H1 (cell line): Measurements from ENCODE around the gene TOMM40L. TPM values are rescaled to one million over a fixed set of nuclear protein-coding genes. Genes with fewer than 3 reads are reported as not detected.

Experiments used
- CTCF ChIA-PET: fragments of 300-600 bp; sonication (Branson Sonifier 250); formaldehyde crosslinking; loops from one replicate; lab custom pipeline; 2021; ENCODE audit not compliant: partially characterized antibody; lab: Charles Lee
- POLR2A ChIA-PET: fragments of 300-600 bp; sonication (Branson Sonifier 250); formaldehyde crosslinking; loops from one replicate; lab custom pipeline; 2021; ENCODE audit warnings: inconsistent platforms; ENCODE audit not compliant: partially characterized antibody; lab: Charles Lee
- DNase-seq, 2 experiments: peaks; one replicate each; pipeline versions ENCODE4 v3.0.0 to v3.0.0-alpha.2; 2010 to 2022; ENCODE audit warnings: low spot score in 2 of 2, low read depth in 1 of 2, mixed read lengths in 1 of 2
- FAIRE-seq: peaks from 2 replicates; lab custom pipeline; 2011; peaks lifted over from hg19 to GRCh38; lab: Jason Lieb, UNC
- H2AFZ ChIP-seq: 2 replicates; pipeline ENCODE4 v1.8.1; 2012; ENCODE audit warnings: low read length, inconsistent platforms
- H2AK5ac ChIP-seq: 2 replicates; pipeline ENCODE4 v1.6.1; 2013; ENCODE audit warnings: low read depth, low read length
- H2BK120ac ChIP-seq: replicated peaks from 2 replicates; pipeline ENCODE3; 2013; ENCODE audit warnings: low read depth, low read length, inconsistent platforms
- H2BK12ac ChIP-seq: 2 replicates; pipeline ENCODE4 v1.6.1; 2013; ENCODE audit warnings: low read depth, low read length
- H2BK15ac ChIP-seq: 2 replicates; pipeline ENCODE4 v1.6.1; 2013; ENCODE audit warnings: low read length
- H2BK20ac ChIP-seq: 2 replicates; pipeline ENCODE4 v1.6.1; 2013; ENCODE audit warnings: low read length
- H2BK5ac ChIP-seq: 2 replicates; pipeline ENCODE4 v1.6.1; 2013; ENCODE audit warnings: low read depth, low read length
- H3K14ac ChIP-seq: 2 replicates; pipeline ENCODE4 v1.6.1; 2013; ENCODE audit warnings: inconsistent platforms; ENCODE audit not compliant: insufficient read length
- H3K18ac ChIP-seq: 2 replicates; pipeline ENCODE4 v1.6.1; 2013; ENCODE audit warnings: low read length; ENCODE audit errors: extremely low read depth
- H3K23ac ChIP-seq: 2 replicates; pipeline ENCODE4 v1.6.1; 2013; ENCODE audit warnings: inconsistent platforms; ENCODE audit not compliant: insufficient read length
- H3K23me2 ChIP-seq: 2 replicates; pipeline ENCODE4 v1.6.1; 2013; ENCODE audit warnings: low read depth, low read length
- H3K27ac ChIP-seq: 2 replicates; pipeline ENCODE4 v1.6.1; 2011; ENCODE audit warnings: low read depth, low read length, inconsistent platforms
- H3K27me3 ChIP-seq, 4 experiments: replicated peaks in 1 of 4; 1 replicate in 1 of 4; 2 replicates in 3 of 4; pipeline versions ENCODE4 v1.6.1 to v1.8.1; 2011 to 2013; ENCODE audit warnings: low read length in 3 of 4, mild to moderate bottlenecking in 3 of 4, inconsistent platforms in 2 of 4, mixed read lengths in 2 of 4, moderate library complexity in 1 of 4; ENCODE audit not compliant: control insufficient read depth in 3 of 4, insufficient read depth in 3 of 4; ENCODE audit errors: extremely low read depth in 1 of 4
- H3K36me3 ChIP-seq, 4 experiments: 2 replicates each; pipeline versions ENCODE4 v1.6.1 to v1.8.1; 2011 to 2013; ENCODE audit warnings: mild to moderate bottlenecking in 4 of 4, low read length in 3 of 4, moderate library complexity in 2 of 4, control low read depth in 1 of 4, inconsistent platforms in 1 of 4; ENCODE audit not compliant: insufficient read depth in 4 of 4, control insufficient read depth in 2 of 4
- H3K4ac ChIP-seq: replicated peaks from 2 replicates; pipeline ENCODE3; 2013; ENCODE audit warnings: low read length, low read depth, mixed read lengths, inconsistent platforms; ENCODE audit not compliant: insufficient read length
- H3K4me1 ChIP-seq, 4 experiments: replicated peaks in 1 of 4; 1 replicate in 1 of 4; 2 replicates in 3 of 4; pipeline versions ENCODE4 v1.6.1 to v1.8.1; 2011 to 2013; ENCODE audit warnings: low read length in 3 of 4, inconsistent platforms in 2 of 4, mixed read lengths in 1 of 4; ENCODE audit not compliant: insufficient read depth in 4 of 4, control insufficient read depth in 3 of 4
- H3K4me2 ChIP-seq, 2 experiments: 2 replicates each; pipeline versions ENCODE4 v1.6.1 to v1.8.1; 2011 to 2013; ENCODE audit warnings: low read depth in 2 of 2, low read length in 2 of 2, control low read depth in 1 of 2, inconsistent platforms in 1 of 2, mild to moderate bottlenecking in 1 of 2; ENCODE audit not compliant: insufficient read depth in 1 of 2
- H3K4me3 ChIP-seq, 4 experiments: fragments of 200-600, 300-600 bp in 1 of 4; sonication (generic), shearing (Covaris generic), sonication (Bioruptor Twin) in 1 of 4; 2 replicates each; pipeline versions ENCODE4 v1.5.1 to v1.8.1; 2011 to 2016; ENCODE audit warnings: low read length in 4 of 4, low read depth in 3 of 4, control low read depth in 2 of 4, inconsistent platforms in 2 of 4, mild to moderate bottlenecking in 2 of 4, mixed read lengths in 1 of 4, moderate library complexity in 1 of 4; ENCODE audit not compliant: insufficient read depth in 2 of 4; ENCODE audit errors: extremely low read depth in 1 of 4
- H3K56ac ChIP-seq: replicated peaks from 2 replicates; pipeline ENCODE3; 2013; ENCODE audit warnings: low read depth, mild to moderate bottlenecking, mixed read lengths, low read length, inconsistent platforms; ENCODE audit not compliant: insufficient read length
- H3K79me1 ChIP-seq: 2 replicates; pipeline ENCODE4 v1.6.1; 2013; ENCODE audit warnings: low read depth, low read length, control low read depth
- H3K79me2 ChIP-seq, 2 experiments: 2 replicates each; pipeline versions ENCODE4 v1.6.1 to v1.8.1; 2012 to 2013; ENCODE audit warnings: low read length in 2 of 2, mild to moderate bottlenecking in 2 of 2, inconsistent platforms in 1 of 2; ENCODE audit not compliant: insufficient read depth in 2 of 2, control insufficient read depth in 1 of 2
- H3K9ac ChIP-seq, 4 experiments: replicated peaks in 1 of 4; 1 replicate in 1 of 4; 2 replicates in 3 of 4; pipeline versions ENCODE4 v1.6.1 to v1.8.1; 2011 to 2013; ENCODE audit warnings: low read depth in 3 of 4, low read length in 3 of 4, control low read depth in 2 of 4, mild to moderate bottlenecking in 2 of 4, moderate library complexity in 2 of 4, inconsistent platforms in 1 of 4; ENCODE audit errors: extremely low read depth in 1 of 4
- H3K9me3 ChIP-seq, 2 experiments: 2 replicates each; pipeline versions ENCODE4 v1.6.1 to v1.8.1; 2012 to 2013; ENCODE audit warnings: mild to moderate bottlenecking in 2 of 2, moderate library complexity in 2 of 2, control low read depth in 1 of 2, inconsistent platforms in 1 of 2, low read depth in 1 of 2, low read length in 1 of 2, mixed read lengths in 1 of 2; ENCODE audit not compliant: insufficient read depth in 2 of 2
- H4K20me1 ChIP-seq, 2 experiments: replicated peaks in 1 of 2; 2 replicates each; pipeline versions ENCODE3 to v1.8.1; 2011 to 2013; ENCODE audit warnings: inconsistent platforms in 2 of 2, low read length in 2 of 2, mild to moderate bottlenecking in 1 of 2; ENCODE audit not compliant: insufficient read depth in 2 of 2, control insufficient read depth in 1 of 2
- H4K5ac ChIP-seq: 2 replicates; pipeline ENCODE4 v1.6.1; 2013; ENCODE audit warnings: low read length, low read depth, mixed read lengths, inconsistent platforms; ENCODE audit not compliant: insufficient read length
- H4K8ac ChIP-seq: 2 replicates; pipeline ENCODE4 v1.8.0; 2013; ENCODE audit warnings: mild to moderate bottlenecking, moderate library complexity, low read length, inconsistent platforms; ENCODE audit not compliant: insufficient read depth; ENCODE audit errors: extremely low read depth
- H4K91ac ChIP-seq: replicated peaks from 2 replicates; pipeline ENCODE3; 2013; ENCODE audit warnings: low read length, mixed read lengths, inconsistent platforms; ENCODE audit not compliant: insufficient read length
- BCL11A ChIP-seq, 2 experiments: IDR thresholded peaks; one replicate each; pipeline ENCODE4 v1.6.1; 2011; ENCODE audit warnings: low read depth in 2 of 2, low read length in 2 of 2, mild to moderate bottlenecking in 2 of 2
- POLR2AphosphoS5 ChIP-seq: IDR thresholded peaks from 2 replicates; pipeline ENCODE4 v1.6.1; 2011; ENCODE audit warnings: low read depth, low read length
- SP1 ChIP-seq: IDR thresholded peaks from 2 replicates; pipeline ENCODE4 v1.6.1; 2011; ENCODE audit warnings: low read depth, low read length
- TCF12 ChIP-seq: IDR thresholded peaks from 2 replicates; pipeline ENCODE4 v1.6.1; 2011; ENCODE audit warnings: low read depth, mild to moderate bottlenecking, low read length
- TEAD4 ChIP-seq: IDR thresholded peaks from 2 replicates; pipeline ENCODE4 v1.6.1; 2012; ENCODE audit warnings: low read depth, low read length, inconsistent platforms, mixed read lengths
- WGBS, 2 experiments: shearing (Covaris generic) in 1 of 2; methylation state at CpG; one replicate each; pipeline versions ENCODE4 v1.1.6 to v1.1.7; 2013 to 2015; ENCODE audit warnings: low lambda C conversion rate in 2 of 2, mixed read lengths in 2 of 2, inconsistent platforms in 1 of 2, low coverage in 1 of 2, missing lambda C conversion rate in 1 of 2; ENCODE audit not compliant: insufficient replicate concordance in 2 of 2, insufficient coverage in 1 of 2, insufficient read length in 1 of 2; ENCODE audit errors: extremely low coverage in 1 of 2, missing lambda C conversion rate in 1 of 2; 5-methylcytosine and 5-hydroxymethylcytosine counted together
- polyA plus RNA-seq, 7 experiments: library from polyadenylated mRNA; depleted of rRNA in 3 of 7; stranded (reverse) in 5 of 7; unstranded in 2 of 7; fragments of >200 nt in 5 of 7; fragments of 200-250 nt in 2 of 7; gene quantifications; 1 replicate in 5 of 7; 2 replicates in 1 of 7; 4 replicates in 1 of 7; pipeline versions ENCODE4 v1.2.1 to v1.2.3, GENCODE V29; 2011 to 2013; ENCODE audit warnings: missing spikeins in 2 of 7, mixed read lengths in 2 of 7
- total RNA-seq: library from RNA; stranded (reverse); fragmentation: NEBNext Ultra II Directional; extraction: Animal tissue kit (Norgen Biotek cat#: 25700); gene quantifications from 2 replicates; pipeline ENCODE4 v1.2.1, GENCODE V29; 2021
- TF ChIP-seq, protein P1 (sequence below): IDR thresholded peaks from 2 replicates; pipeline ENCODE4 v1.6.1; 2012; ENCODE audit warnings: inconsistent platforms
- TF ChIP-seq, protein P2 (sequence below): IDR thresholded peaks from 2 replicates; pipeline ENCODE4 v1.6.1; 2011; ENCODE audit warnings: low read length, improper control_type of control experiment

Gene TOMM40L
- total and polyA plus RNA-seq, 2 of the 8 experiments (the other 6 are each of a cell fraction or from before 2014, with no cell fraction given): 11.4 to 15.0 TPM

DNA sequence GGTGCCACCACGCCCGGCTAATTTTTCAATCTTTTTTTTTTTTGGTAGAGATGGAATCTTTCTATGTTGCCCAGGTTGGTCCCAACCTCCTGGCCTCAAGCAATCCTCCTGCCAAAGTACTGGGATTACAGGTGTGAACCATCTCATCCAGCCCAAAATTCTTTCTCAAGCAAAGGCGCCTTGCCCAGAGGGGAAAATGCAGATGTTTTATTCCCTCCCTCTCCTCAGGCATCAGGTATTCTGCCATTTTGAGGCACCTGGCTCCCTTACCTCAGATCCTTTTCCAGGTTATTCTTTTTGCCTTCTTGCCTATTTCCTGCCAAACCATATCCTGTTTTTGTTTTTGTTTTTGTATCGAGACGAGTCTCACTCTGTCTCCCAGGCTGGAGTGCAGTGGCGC, 37.5 kb upstream of the TOMM40L start:
- Histone ChIP-seq H3K23ac (no peak overlapping the region), H3K23me2 (no peaks in the 10 kb centered on the region; the same call in 1 of the 2 replicates), H4K20me1 (no peaks in the 10 kb centered on the region), H3K79me1 (no peaks in the 10 kb centered on the region), H3K4me2 (no peak overlapping the region), H3K4ac (no peak overlapping the region), H3K27ac (no peak overlapping the region), H2BK5ac (no peak overlapping the region), H2BK12ac (no peak overlapping the region), H3K4me1 (no peaks in the 10 kb centered on the region; a peak in 2 of 7 replicates), H3K79me2 (no peaks in the 10 kb centered on the region), H3K56ac (no peak overlapping the region), H4K8ac (no peak overlapping the region), H2AK5ac (no peak overlapping the region), H3K18ac (no peak overlapping the region), H2AFZ (no peak overlapping the region), H2BK15ac (no peak overlapping the region), H2BK120ac (no peak overlapping the region), H3K9me3 (no peaks in the 10 kb centered on the region), H3K27me3 (no peaks in the 10 kb centered on the region; a peak in 1 of 7 replicates), H2BK20ac (no peak overlapping the region), H3K14ac (no peak overlapping the region), H3K9ac (no peak overlapping the region), H4K91ac (no peak overlapping the region), H4K5ac (no peak overlapping the region), H3K4me3 (no peak overlapping the region), H3K36me3 (peaks cover 4 to 12% (median 7%) of the 10 kb centered on the region in 4 experiments; a peak in 4 of 8 replicates)
- no peak for FAIRE-seq
- ChIA-PET CTCF (interaction anchor here (0.6 to 6.1 kb wide), 3 partner anchors 10 to 1085 kb away, joined by 3 to 67 read pairs (median 4); partner anchors contain the start of gene NDUFS2), POLR2A (interaction anchor here (0.7 kb wide), 1 partner anchor 12 kb away, joined by 3 read pairs; no protein-coding TSS in a partner anchor)
- 91% methylated on average over 6 of the region's 6 CpGs; no CpG with 5 or more reads in 1 of the 2 experiments for WGBS, 2 experiments
- no peak for DNase-seq
- TF ChIP-seq TCF12: no peak
- no peak for TF ChIP-seq BCL11A (IDR thresholded peaks at IDR 0.05; ENCODE audit: low read depth in 2 of 2, low read length in 2 of 2)
- TF ChIP-seq, protein P1, sequence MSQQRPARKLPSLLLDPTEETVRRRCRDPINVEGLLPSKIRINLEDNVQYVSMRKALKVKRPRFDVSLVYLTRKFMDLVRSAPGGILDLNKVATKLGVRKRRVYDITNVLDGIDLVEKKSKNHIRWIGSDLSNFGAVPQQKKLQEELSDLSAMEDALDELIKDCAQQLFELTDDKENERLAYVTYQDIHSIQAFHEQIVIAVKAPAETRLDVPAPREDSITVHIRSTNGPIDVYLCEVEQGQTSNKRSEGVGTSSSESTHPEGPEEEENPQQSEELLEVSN: no peak
- TF ChIP-seq SP1: no peak
- no peak for TF ChIP-seq POLR2AphosphoS5
- TF ChIP-seq TEAD4: no peak
- TF ChIP-seq, protein P2, sequence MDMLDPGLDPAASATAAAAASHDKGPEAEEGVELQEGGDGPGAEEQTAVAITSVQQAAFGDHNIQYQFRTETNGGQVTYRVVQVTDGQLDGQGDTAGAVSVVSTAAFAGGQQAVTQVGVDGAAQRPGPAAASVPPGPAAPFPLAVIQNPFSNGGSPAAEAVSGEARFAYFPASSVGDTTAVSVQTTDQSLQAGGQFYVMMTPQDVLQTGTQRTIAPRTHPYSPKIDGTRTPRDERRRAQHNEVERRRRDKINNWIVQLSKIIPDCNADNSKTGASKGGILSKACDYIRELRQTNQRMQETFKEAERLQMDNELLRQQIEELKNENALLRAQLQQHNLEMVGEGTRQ: no peak
